ENCODE data around the gene PNPLA4.

The PNPLA4 gene

GRCh38 chrX:7927259-7928167, at the start of gene PNPLA4:
PNPLA4 (minus strand) TSS chrX:7927413; CDS start chrX:7926119, 1,294 bp downstream.
- DNase-seq, result peak; percentile 84

GRCh38 chrX:7972586-7972985, 45.4 kb upstream of the PNPLA4 start:
- DNase-seq, result no peak

- no peak for DNase-seq
These were observed 43.2 kb upstream of the PNPLA4 start for GRCh38 chrX:7970428-7970827.

- DNase-seq, result no peak
These were observed 38.2 kb upstream of the PNPLA4 start for GRCh38 chrX:7965436-7965835.

GRCh38 chrX:7960246-7960645, 33.0 kb upstream of the PNPLA4 start:
- no peak for DNase-seq

GRCh38 chrX:7953446-7953845, 26.2 kb upstream of the PNPLA4 start:
- DNase-seq, result no peak

- DNase-seq, result no peak
These were observed 23.7 kb upstream of the PNPLA4 start for GRCh38 chrX:7950865-7951264.

- DNase-seq, result no peak
These were observed 21.3 kb upstream of the PNPLA4 start for GRCh38 chrX:7948483-7948882.

GRCh38 chrX:7946960-7947359, 19.7 kb upstream of the PNPLA4 start:
- DNase-seq, result no peak

- no peak for DNase-seq
These were observed 16.5 kb upstream of the PNPLA4 start for GRCh38 chrX:7943600-7944245.

GRCh38 chrX:7941390-7942042, 14.3 kb upstream of the PNPLA4 start:
- no peak for DNase-seq

- no peak for DNase-seq
These were observed 6.8 kb upstream of the PNPLA4 start for GRCh38 chrX:7934026-7934425.

- DNase-seq, result no peak
These were observed 327 bp downstream of the PNPLA4 start for GRCh38 chrX:7926914-7927258.

GRCh38 chrX:7926501-7926900, 712 bp downstream of the PNPLA4 start:
- no peak for DNase-seq

- peak; percentile 52 for DNase-seq
These were observed 1.2 kb downstream of the PNPLA4 start for GRCh38 chrX:7925867-7926472.

GRCh38 chrX:7921750-7922149, 5.5 kb downstream of the PNPLA4 start:
- DNase-seq, result no peak

GRCh38 chrX:7908821-7909220, 18.4 kb downstream of the PNPLA4 start:
- DNase-seq, result no peak

GRCh38 chrX:7904562-7904961, 22.7 kb downstream of the PNPLA4 start:
- no peak for DNase-seq

GRCh38 chrX:7891928-7892327, 35.3 kb downstream of the PNPLA4 start:
- no peak for DNase-seq

GRCh38 chrX:7889680-7890079, 37.5 kb downstream of the PNPLA4 start:
- DNase-seq, result no peak

- DNase-seq, result no peak
These were observed 38.1 kb downstream of the PNPLA4 start for GRCh38 chrX:7889135-7889534.

- DNase-seq, result no peak
These were observed 50.3 kb downstream of the PNPLA4 start for GRCh38 chrX:7876957-7877356.

GRCh38 chrX:7872042-7872441, 55.2 kb downstream of the PNPLA4 start:
- DNase-seq, result no peak
